ENCODE results near the gene CRIM1.

DNA sequence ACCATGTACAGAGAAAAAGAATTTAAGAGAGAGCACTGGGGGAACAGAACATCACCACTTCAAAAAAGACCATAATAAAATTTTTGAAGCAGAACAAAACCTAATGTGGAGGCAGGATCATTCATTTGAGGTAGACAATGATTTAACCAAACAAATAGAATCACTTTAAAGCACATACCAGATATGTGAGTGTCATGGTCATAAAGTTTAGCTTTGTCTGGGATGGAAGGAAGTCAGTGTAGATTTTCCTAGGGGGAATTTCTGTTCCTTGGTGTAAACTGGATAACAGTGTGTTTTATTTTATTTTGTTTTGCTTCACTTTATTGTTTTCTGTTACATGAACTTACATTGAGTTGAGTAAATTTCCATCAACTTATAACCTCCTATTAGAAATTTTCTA, 120.8 kb downstream of the CRIM1 start:
- TF ChIP-seq, protein P1, sequence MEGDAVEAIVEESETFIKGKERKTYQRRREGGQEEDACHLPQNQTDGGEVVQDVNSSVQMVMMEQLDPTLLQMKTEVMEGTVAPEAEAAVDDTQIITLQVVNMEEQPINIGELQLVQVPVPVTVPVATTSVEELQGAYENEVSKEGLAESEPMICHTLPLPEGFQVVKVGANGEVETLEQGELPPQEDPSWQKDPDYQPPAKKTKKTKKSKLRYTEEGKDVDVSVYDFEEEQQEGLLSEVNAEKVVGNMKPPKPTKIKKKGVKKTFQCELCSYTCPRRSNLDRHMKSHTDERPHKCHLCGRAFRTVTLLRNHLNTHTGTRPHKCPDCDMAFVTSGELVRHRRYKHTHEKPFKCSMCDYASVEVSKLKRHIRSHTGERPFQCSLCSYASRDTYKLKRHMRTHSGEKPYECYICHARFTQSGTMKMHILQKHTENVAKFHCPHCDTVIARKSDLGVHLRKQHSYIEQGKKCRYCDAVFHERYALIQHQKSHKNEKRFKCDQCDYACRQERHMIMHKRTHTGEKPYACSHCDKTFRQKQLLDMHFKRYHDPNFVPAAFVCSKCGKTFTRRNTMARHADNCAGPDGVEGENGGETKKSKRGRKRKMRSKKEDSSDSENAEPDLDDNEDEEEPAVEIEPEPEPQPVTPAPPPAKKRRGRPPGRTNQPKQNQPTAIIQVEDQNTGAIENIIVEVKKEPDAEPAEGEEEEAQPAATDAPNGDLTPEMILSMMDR (conservative IDR thresholded peaks at IDR 0.05), result no peak
- no peak for TF ChIP-seq ZFX (IDR thresholded peaks at IDR 0.05)

All from C4-2B (cell line).